A549 (cell line): ENCODE results near the gene PITPNC1. TPM values are rescaled to one million over a fixed set of nuclear protein-coding genes. Genes with fewer than 3 reads are reported as not detected.

ENCODE experiments used
- ATAC-seq, 2 experiments: fragments of 200-7000 bp in 1 of 2; fragments of >200 bp in 1 of 2; cut with Nextera tagmentation in 1 of 2; cut with Tn5 transposase in 1 of 2; 3 replicates each; pipeline versions ENCODE4 v1.8.0 to v1.9.1; 2018 to 2020; ENCODE audit warnings: mild to moderate bottlenecking in 1 of 2, moderate library complexity in 1 of 2
- CTCF ChIA-PET: fragments of 300-600 bp; sonication (Branson Sonifier 250); formaldehyde crosslinking; extraction: SDS; loops from one replicate; lab custom pipeline; 2021; ENCODE audit warnings: antibody characterized with exemption, inconsistent platforms; lab: Yijun Ruan, JAX
- POLR2A ChIA-PET: fragments of 350-600 bp; formaldehyde crosslinking; extraction: SDS; loops from one replicate; lab custom pipeline; 2021; ENCODE audit warnings: antibody characterized with exemption, inconsistent platforms; lab: Yijun Ruan, JAX
- DNase-seq, 2 experiments: peaks; one replicate each; pipeline versions ENCODE4 v3.0.0 to v3.0.0-alpha.2; 2011 to 2016; ENCODE audit warnings: low read depth in 1 of 2, low spot score in 1 of 2
- FAIRE-seq: peaks from 2 replicates; lab custom pipeline; 2011; peaks lifted over from hg19 to GRCh38; lab: Jason Lieb, UNC
- H3K27ac ChIP-seq, 2 experiments: fragments of >200 bp; sonication (Bioruptor Twin); formaldehyde crosslinking; 3 replicates each; pipeline ENCODE4 v1.5.1; 2016 to 2017
- H3K4me1 ChIP-seq: fragments of >200 bp; sonication (Bioruptor Twin); formaldehyde crosslinking; 3 replicates; pipeline ENCODE4 v1.6.1; 2016
- H3K4me2 ChIP-seq: fragments of >200 bp; sonication (Bioruptor Twin); formaldehyde crosslinking; 3 replicates; pipeline ENCODE4 v1.6.1; 2016
- H3K4me3 ChIP-seq: fragments of >200 bp; sonication (Bioruptor Twin); formaldehyde crosslinking; 3 replicates; pipeline ENCODE4 v1.5.1; 2016
- H3K9me3 ChIP-seq: fragments of >200 bp; sonication (Bioruptor Twin); formaldehyde crosslinking; 3 replicates; pipeline ENCODE4 v1.6.1; 2016
- BHLHE40 ChIP-seq: IDR thresholded peaks from 2 replicates; pipeline ENCODE4 v1.6.1; 2012; ENCODE audit warnings: low read depth, low read length, inconsistent platforms
- CBX2 ChIP-seq: fragments of 200-600 bp; sonication (generic); IDR thresholded peaks from 2 replicates; pipeline ENCODE4 v1.6.1; 2016; ENCODE audit warnings: low read depth, mild to moderate bottlenecking, borderline replicate concordance
- CBX8 ChIP-seq: fragments of 200-600 bp; sonication (generic); IDR thresholded peaks from 2 replicates; pipeline ENCODE4 v1.6.1; 2016
- CEBPB ChIP-seq, 2 experiments: fragments of >200 bp in 1 of 2; sonication (Bioruptor Twin) in 1 of 2; formaldehyde crosslinking in 1 of 2; IDR thresholded peaks; 2 replicates each; pipeline ENCODE4 v1.6.1; 2012 to 2016
- CHD4 ChIP-seq: fragments of 200-600 bp; sonication (generic); IDR thresholded peaks from 2 replicates; pipeline ENCODE4 v1.6.1; 2016; ENCODE audit warnings: antibody characterized with exemption, mild to moderate bottlenecking, borderline replicate concordance
- EHF ChIP-seq: fragments of 250-450 bp; sonication (Bioruptor Pico); IDR thresholded peaks from 2 replicates; pipeline ENCODE4 v1.5.0; 2020; ENCODE audit warnings: mild to moderate bottlenecking
- EP300 ChIP-seq, 2 experiments: fragments of >200 bp; sonication (Bioruptor Twin); formaldehyde crosslinking; IDR thresholded peaks; 2 replicates in 1 of 2; 3 replicates in 1 of 2; pipeline ENCODE4 v1.6.1; 2016 to 2017
- ESRRA ChIP-seq: fragments of 150-350 bp; IDR thresholded peaks from 2 replicates; pipeline ENCODE4 v1.6.1; 2014; ENCODE audit warnings: mild to moderate bottlenecking, low read length, borderline replicate concordance
- FOSB ChIP-seq: fragments of 250-450 bp; sonication (Bioruptor Pico); IDR thresholded peaks from 2 replicates; pipeline ENCODE4 v1.5.0; 2020; ENCODE audit warnings: mild to moderate bottlenecking, moderate library complexity
- FOSL2 ChIP-seq, 2 experiments: fragments of 450-650 bp in 1 of 2; fragments of >200 bp in 1 of 2; sonication (Bioruptor Twin) in 1 of 2; formaldehyde crosslinking; IDR thresholded peaks; 2 replicates each; pipeline versions ENCODE4 v1.5.0 to v1.6.1; 2016 to 2020; ENCODE audit warnings: mild to moderate bottlenecking in 1 of 2, moderate library complexity in 1 of 2
- FOXS1 ChIP-seq: fragments of 250-450 bp; sonication (Bioruptor Pico); IDR thresholded peaks from 2 replicates; pipeline ENCODE4 v1.5.0; 2020; ENCODE audit warnings: mild to moderate bottlenecking, moderate library complexity
- HDAC2 ChIP-seq: fragments of 200-600 bp; sonication (generic); IDR thresholded peaks from 2 replicates; pipeline ENCODE4 v1.6.1; 2016
- HOXB13 ChIP-seq: fragments of 250-450 bp; sonication (Bioruptor Pico); IDR thresholded peaks from 2 replicates; pipeline ENCODE4 v1.5.0; 2020; ENCODE audit warnings: low read depth, mild to moderate bottlenecking, moderate library complexity
- KDM1A ChIP-seq: fragments of 200-600 bp; sonication (generic); IDR thresholded peaks from 2 replicates; pipeline ENCODE4 v1.6.1; 2016; ENCODE audit warnings: low read depth, mild to moderate bottlenecking
- KDM5A ChIP-seq: fragments of 200-600 bp; sonication (generic); IDR thresholded peaks from 2 replicates; pipeline ENCODE4 v1.6.1; 2016; ENCODE audit warnings: antibody characterized with exemption, mild to moderate bottlenecking
- MAZ ChIP-seq: fragments of 150-350 bp; IDR thresholded peaks from 2 replicates; pipeline ENCODE4 v1.6.1; 2014; ENCODE audit warnings: antibody characterized with exemption, low read depth, low read length, borderline replicate concordance
- MYC ChIP-seq: IDR thresholded peaks from 2 replicates; pipeline ENCODE4 v1.6.1; 2012; ENCODE audit warnings: mild to moderate bottlenecking, inconsistent platforms, low read length, improper control_type of control experiment, borderline replicate concordance
- NFE2L2 ChIP-seq: fragments of 150-350 bp; conservative IDR thresholded peaks from 2 replicates; pipeline ENCODE4 v1.6.1; 2014; ENCODE audit warnings: low read length
- NR3C1 ChIP-seq: fragments of >200 bp; sonication (Bioruptor Twin); formaldehyde crosslinking; IDR thresholded peaks from 3 replicates; pipeline ENCODE4 v1.6.1; 2017
- POLR2AphosphoS2 ChIP-seq: conservative IDR thresholded peaks from 2 replicates; pipeline ENCODE4 v1.6.1; 2012; ENCODE audit warnings: low read length, improper control_type of control experiment, inconsistent platforms
- RARB ChIP-seq: fragments of 250-450 bp; sonication (Bioruptor Pico); IDR thresholded peaks from 2 replicates; pipeline ENCODE4 v1.8.0; 2021; ENCODE audit warnings: mild to moderate bottlenecking, moderate library complexity
- RNF2 ChIP-seq: fragments of 200-600 bp; sonication (generic); IDR thresholded peaks from 2 replicates; pipeline ENCODE4 v1.6.1; 2016; ENCODE audit warnings: low read depth, mild to moderate bottlenecking, antibody characterized with exemption, moderate library complexity, borderline replicate concordance
- SMC3 ChIP-seq: fragments of >200 bp; sonication (Bioruptor Twin); formaldehyde crosslinking; IDR thresholded peaks from 3 replicates; pipeline ENCODE4 v1.6.1; 2018; ENCODE audit warnings: inconsistent platforms
- SREBF2 ChIP-seq: fragments of 450-650 bp; IDR thresholded peaks from 2 replicates; pipeline ENCODE4 v1.6.1; 2014; ENCODE audit warnings: mild to moderate bottlenecking, moderate library complexity
- WGBS: methylation state at CpG from one replicate; pipeline ENCODE4 v1.1.6; 2017; ENCODE audit errors: missing lambda C conversion rate; 5-methylcytosine and 5-hydroxymethylcytosine counted together
- polyA plus RNA-seq, 4 experiments: library from polyadenylated mRNA; depleted of rRNA in 3 of 4; stranded (reverse); fragments of >200 nt; fragmentation: RNase III in 1 of 4; extraction: RNeasy Plus Mini Kit Qiagen cat#74134 plus additional on column Dnase treatment in 1 of 4; gene quantifications; 2 replicates in 3 of 4; 3 replicates in 1 of 4; pipeline ENCODE4 v1.2.3, GENCODE V29; 2011 to 2017
- TF ChIP-seq, protein P1 (sequence below): fragments of 250-450 bp; sonication (Bioruptor Pico); IDR thresholded peaks from 2 replicates; pipeline ENCODE4 v1.5.0; 2020; ENCODE audit warnings: low read depth, mild to moderate bottlenecking, moderate library complexity
- TF ChIP-seq, protein P2 (sequence below): fragments of >200 bp; sonication (Bioruptor Twin); formaldehyde crosslinking; IDR thresholded peaks from 2 replicates; pipeline ENCODE4 v1.6.1; 2016
- TF ChIP-seq, protein P3 (sequence below): IDR thresholded peaks from 2 replicates; pipeline ENCODE4 v1.6.1; 2012
- TF ChIP-seq, protein P4 (sequence below): fragments of >200 bp; sonication (Bioruptor Twin); formaldehyde crosslinking; IDR thresholded peaks from 3 replicates; pipeline ENCODE4 v1.6.1; 2016

The PITPNC1 gene
- polyA plus RNA-seq, 2 of the 4 experiments (the other 2 are of a cell fraction): 3.7 to 11.2 TPM

DNA sequence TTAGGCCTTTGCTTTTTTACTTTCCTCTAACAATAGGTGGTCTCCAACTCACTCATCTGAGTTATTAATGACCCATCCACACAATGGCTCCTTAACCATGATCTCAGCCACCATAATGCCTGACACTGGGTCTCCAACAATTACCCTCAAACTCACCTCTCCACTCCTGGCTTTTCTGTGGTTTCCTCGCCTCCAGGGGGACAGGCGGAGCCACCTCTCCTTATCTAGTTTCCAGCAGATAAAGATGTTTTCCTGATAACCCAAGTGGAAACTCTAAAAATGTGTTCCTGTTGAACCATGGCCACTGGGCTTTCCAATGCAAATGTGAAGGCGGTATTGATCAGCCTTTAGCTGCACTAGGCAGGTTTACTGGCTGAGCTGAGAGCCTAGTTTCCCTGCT, 331.3 kb downstream of the PITPNC1 start:
- Histone ChIP-seq H3K4me2 (no peak overlapping the region), H3K27ac (no peak overlapping the region), H3K4me1 (no peaks in the 10 kb centered on the region), H3K4me3 (no peak overlapping the region), H3K9me3 (peaks cover 6% of the 10 kb centered on the region; the same call in 2 of the 3 replicates)
- TF ChIP-seq MAZ (no peak), SMC3 (no peak), CHD4 (no peak)
- CTCF ChIA-PET: interaction anchor here (0.6 to 5.5 kb wide), 5 partner anchors 8 to 333 kb away, joined by 3 to 37 read pairs (median 3); partner anchors contain the start of gene NOL11
- ATAC-seq: no peak
- POLR2A ChIA-PET: no interaction called here
- no peak for DNase-seq
- no peak for FAIRE-seq
- WGBS: 89% methylated on average over 3 of the region's 3 CpGs

DNA sequence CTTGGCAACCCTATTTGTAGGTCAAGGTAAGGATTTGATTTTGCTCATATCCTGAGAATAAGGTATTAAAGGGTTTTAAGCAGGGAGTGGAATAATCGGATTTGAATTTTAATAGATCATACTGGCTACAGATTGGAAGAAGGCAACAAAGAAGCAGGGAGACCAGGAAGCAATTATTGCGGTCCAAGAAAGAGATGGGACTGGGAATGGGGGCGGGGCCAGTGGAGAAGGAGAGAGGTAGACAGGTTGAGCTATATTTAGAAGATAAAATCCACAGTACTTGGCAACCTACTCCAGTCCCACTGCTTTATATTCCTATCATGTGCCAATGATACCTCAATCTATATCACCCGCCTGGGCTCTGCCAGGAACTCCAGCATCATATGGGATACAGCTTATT, 334.8 kb downstream of the PITPNC1 start:
- H3K4me3 ChIP-seq: no peak overlapping the region
- H3K4me1 ChIP-seq: peaks cover 4% of the 10 kb centered on the region; the same call in 1 of the 3 replicates
- CTCF ChIA-PET: interaction anchor here (0.7 to 1.8 kb wide), 5 partner anchors 13 to 337 kb away, joined by 3 to 6 read pairs (median 5); no protein-coding TSS in a partner anchor
- no peak overlapping the region for H3K27ac ChIP-seq
- no peak for FAIRE-seq
- TF ChIP-seq, protein P1, sequence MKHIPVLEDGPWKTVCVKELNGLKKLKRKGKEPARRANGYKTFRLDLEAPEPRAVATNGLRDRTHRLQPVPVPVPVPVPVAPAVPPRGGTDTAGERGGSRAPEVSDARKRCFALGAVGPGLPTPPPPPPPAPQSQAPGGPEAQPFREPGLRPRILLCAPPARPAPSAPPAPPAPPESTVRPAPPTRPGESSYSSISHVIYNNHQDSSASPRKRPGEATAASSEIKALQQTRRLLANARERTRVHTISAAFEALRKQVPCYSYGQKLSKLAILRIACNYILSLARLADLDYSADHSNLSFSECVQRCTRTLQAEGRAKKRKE (CRISPR knock-in tag): no peak
- TF ChIP-seq CBX8: no peak
- no peak for TF ChIP-seq MYC
- TF ChIP-seq BHLHE40: no peak
- TF ChIP-seq RARB (CRISPR knock-in tag): no peak
- TF ChIP-seq, protein P2, sequence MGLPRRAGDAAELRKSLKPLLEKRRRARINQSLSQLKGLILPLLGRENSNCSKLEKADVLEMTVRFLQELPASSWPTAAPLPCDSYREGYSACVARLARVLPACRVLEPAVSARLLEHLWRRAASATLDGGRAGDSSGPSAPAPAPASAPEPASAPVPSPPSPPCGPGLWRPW: no peak
- TF ChIP-seq ESRRA: no peak
- TF ChIP-seq FOSL2 (IDR thresholded peaks at IDR 0.05): no peak
- no peak for TF ChIP-seq FOSL2 (CRISPR knock-in tag; IDR thresholded peaks at IDR 0.05)
- no peak for TF ChIP-seq HDAC2
- TF ChIP-seq KDM5A: no peak
- TF ChIP-seq, protein P3, sequence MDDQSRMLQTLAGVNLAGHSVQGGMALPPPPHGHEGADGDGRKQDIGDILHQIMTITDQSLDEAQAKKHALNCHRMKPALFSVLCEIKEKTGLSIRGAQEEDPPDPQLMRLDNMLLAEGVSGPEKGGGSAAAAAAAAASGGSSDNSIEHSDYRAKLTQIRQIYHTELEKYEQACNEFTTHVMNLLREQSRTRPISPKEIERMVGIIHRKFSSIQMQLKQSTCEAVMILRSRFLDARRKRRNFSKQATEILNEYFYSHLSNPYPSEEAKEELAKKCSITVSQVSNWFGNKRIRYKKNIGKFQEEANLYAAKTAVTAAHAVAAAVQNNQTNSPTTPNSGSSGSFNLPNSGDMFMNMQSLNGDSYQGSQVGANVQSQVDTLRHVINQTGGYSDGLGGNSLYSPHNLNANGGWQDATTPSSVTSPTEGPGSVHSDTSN: no peak
- no peak for TF ChIP-seq EHF (CRISPR knock-in tag)
- TF ChIP-seq, protein P4, sequence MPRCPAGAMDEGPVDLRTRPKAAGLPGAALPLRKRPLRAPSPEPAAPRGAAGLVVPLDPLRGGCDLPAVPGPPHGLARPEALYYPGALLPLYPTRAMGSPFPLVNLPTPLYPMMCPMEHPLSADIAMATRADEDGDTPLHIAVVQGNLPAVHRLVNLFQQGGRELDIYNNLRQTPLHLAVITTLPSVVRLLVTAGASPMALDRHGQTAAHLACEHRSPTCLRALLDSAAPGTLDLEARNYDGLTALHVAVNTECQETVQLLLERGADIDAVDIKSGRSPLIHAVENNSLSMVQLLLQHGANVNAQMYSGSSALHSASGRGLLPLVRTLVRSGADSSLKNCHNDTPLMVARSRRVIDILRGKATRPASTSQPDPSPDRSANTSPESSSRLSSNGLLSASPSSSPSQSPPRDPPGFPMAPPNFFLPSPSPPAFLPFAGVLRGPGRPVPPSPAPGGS: no peak
- no peak for TF ChIP-seq POLR2AphosphoS2
- no peak for TF ChIP-seq NFE2L2
- TF ChIP-seq KDM1A: no peak
- TF ChIP-seq SMC3: no peak
- ATAC-seq: no peak
- POLR2A ChIA-PET: interaction anchor here (0.6 kb wide), 5 partner anchors 23 to 800 kb away, joined by 3 to 4 read pairs (median 4); partner anchors contain the start of gene PRKAR1A
- no peak overlapping the region for H3K4me2 ChIP-seq
- DNase-seq: no peak
- WGBS: 52% methylated on average over 4 of the region's 4 CpGs
- peaks cover 7% of the 10 kb centered on the region; the same call in 2 of the 3 replicates for H3K9me3 ChIP-seq

DNA sequence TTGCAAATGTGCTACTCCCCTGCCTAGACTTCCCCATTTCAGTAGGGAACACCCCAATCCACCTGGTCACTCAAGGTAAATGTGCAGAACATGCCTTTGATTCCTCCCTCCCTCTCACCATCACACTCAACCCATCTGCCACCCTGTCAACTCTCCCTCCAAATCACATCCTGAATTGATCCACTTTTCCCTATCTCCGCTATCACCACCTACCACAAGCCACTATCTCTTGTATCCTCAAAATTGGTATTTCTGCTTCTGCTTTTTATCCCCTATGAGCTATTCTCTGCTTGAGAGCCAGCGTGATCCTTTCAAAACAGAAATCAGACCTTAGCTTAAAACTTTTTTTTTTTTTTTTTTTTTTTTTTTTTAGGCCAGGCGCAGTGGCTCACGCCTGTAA, 335.3 kb downstream of the PITPNC1 start:
- peaks cover 4% of the 10 kb centered on the region; the same call in 1 of the 3 replicates for H3K4me1 ChIP-seq
- DNase-seq (no peak), ATAC-seq (no peak), FAIRE-seq (no peak)
- 87% methylated on average over 4 of the region's 4 CpGs for WGBS
- no peak overlapping the region for H3K4me3 ChIP-seq
- no peak overlapping the region for H3K27ac ChIP-seq
- POLR2A ChIA-PET: interaction anchor here (0.6 kb wide), 5 partner anchors 22 to 800 kb away, joined by 3 to 4 read pairs (median 4); partner anchors contain the start of gene PRKAR1A
- CTCF ChIA-PET: interaction anchor here (0.7 to 1.8 kb wide), 5 partner anchors 15 to 338 kb away, joined by 3 to 6 read pairs (median 5); no protein-coding TSS in a partner anchor
- peaks cover 7% of the 10 kb centered on the region; the same call in 2 of the 3 replicates for H3K9me3 ChIP-seq
- H3K4me2 ChIP-seq: no peak overlapping the region
- TF ChIP-seq EP300 (IDR thresholded peaks at IDR 0.05) (no peak), RNF2 (no peak), NR3C1 (no peak), SREBF2 (no peak), CEBPB (IDR thresholded peaks at IDR 0.05) (no peak), CBX2 (no peak), FOXS1 (CRISPR knock-in tag) (no peak), EHF (CRISPR knock-in tag) (no peak), KDM1A (no peak), FOSL2 (IDR thresholded peaks at IDR 0.05) (no peak), FOSL2 (CRISPR knock-in tag; IDR thresholded peaks at IDR 0.05) (no peak), FOSB (CRISPR knock-in tag) (no peak), HOXB13 (CRISPR knock-in tag) (no peak)
- TF ChIP-seq, protein P3: no peak
